Activated B cell treated with CpG ODN at 0.5 μM for 24 hours (primary cell): ENCODE data around the gene PDZD7. TPM values are rescaled to one million over a fixed set of nuclear protein-coding genes. Genes with fewer than 3 reads are reported as not detected.

Experiments used
- ATAC-seq: fragments of 200-7000 bp; cut with Tn5 transposase; one replicate; pipeline ENCODE4 v1.10.0; 2021; ENCODE audit warnings: low read depth, mild to moderate bottlenecking, moderate library complexity
- CTCF ChIA-PET: fragments of 350-600 bp; sonication (Branson Sonifier 250); formaldehyde crosslinking; loops from one replicate; lab custom pipeline; 2021; ENCODE audit warnings: antibody characterized with exemption; lab: Charles Lee
- POLR2A ChIA-PET: fragments of 350-600 bp; sonication (Branson Sonifier 250); formaldehyde crosslinking; loops from one replicate; lab custom pipeline; 2021; ENCODE audit warnings: antibody characterized with exemption; lab: Charles Lee
- DNase-seq: peaks from one replicate; pipeline ENCODE4 v3.0.0; 2022
- H3K27ac Mint-ChIP-seq: one replicate; pipeline ENCODE4 v1.8.0; 2020; ENCODE audit warnings: mixed read lengths
- H3K27me3 Mint-ChIP-seq: one replicate; pipeline ENCODE4 v1.8.0; 2021; ENCODE audit warnings: mixed read lengths
- H3K36me3 Mint-ChIP-seq: one replicate; pipeline ENCODE4 v1.8.0; 2021; ENCODE audit warnings: low read depth, mixed read lengths
- H3K4me1 Mint-ChIP-seq: one replicate; pipeline ENCODE4 v1.8.0; 2021; ENCODE audit warnings: mixed read lengths
- H3K4me3 Mint-ChIP-seq: one replicate; pipeline ENCODE4 v1.8.0; 2020; ENCODE audit warnings: mild to moderate bottlenecking, mixed read lengths
- H3K9me3 Mint-ChIP-seq: one replicate; pipeline ENCODE4 v1.8.0; 2020; ENCODE audit warnings: mixed read lengths
- CTCF ChIP-seq: fragments of 200-600 bp; IDR thresholded peaks from one replicate; pipeline ENCODE4 v1.8.0; 2022; ENCODE audit warnings: antibody characterized with exemption, mild to moderate bottlenecking
- intact Hi-C: fragments of 100-400 bp; cut with micrococcal nuclease; formaldehyde crosslinking; loops from one replicate; pipeline ENCODE4 v1.15.1; 2024
- total RNA-seq: library from RNA; stranded (reverse); gene quantifications from 2 replicates; pipeline ENCODE4 v1.2.3, GENCODE V29; 2022

The PDZD7 gene
- total RNA-seq, 1 donor from 2014 or later = 0.11 TPM

- peaks cover 26% of the 10 kb centered on the region for H3K27me3 Mint-ChIP-seq
- H3K27ac Mint-ChIP-seq = no peak overlapping the region
- DNase-seq (peak; percentile 70), ATAC-seq (peak; percentile 55)
- no peak for TF ChIP-seq CTCF
- no peaks in the 10 kb centered on the region for H3K9me3 Mint-ChIP-seq
- POLR2A ChIA-PET = interaction anchor here (0.6 to 1.1 kb wide), 2 partner anchors 27 to 44 kb away, joined by 3 read pairs; no protein-coding TSS in a partner anchor
- intact Hi-C loops = loop anchor here (1.0 to 5.0 kb wide), 4 partner anchors 18 to 452 kb away; partner anchors contain the start of gene SLF2
- peaks cover 27% of the 10 kb centered on the region for H3K4me1 Mint-ChIP-seq
- CTCF ChIA-PET = interaction anchor here (0.8 to 1.8 kb wide), 13 partner anchors 12 to 451 kb away, joined by 3 to 13 read pairs (median 4); partner anchors contain the start of genes LZTS2, PDZD7 and SFXN3
- no peaks in the 10 kb centered on the region for H3K36me3 Mint-ChIP-seq
- H3K4me3 Mint-ChIP-seq = no peak overlapping the region
These were observed 16.6 kb downstream of the PDZD7 start for GRCh38 chr10:101014230-101014884.

GRCh38 chr10:101013365-101013825 is 17.5 kb downstream of the PDZD7 start:
- TF ChIP-seq CTCF = no peak
- no peak for ATAC-seq
- Mint-ChIP-seq H3K9me3 (no peaks in the 10 kb centered on the region), H3K27ac (peak overlapping the region; percentile 1), H3K4me3 (no peak overlapping the region), H3K4me1 (peaks cover 21% of the 10 kb centered on the region), H3K27me3 (peaks cover 23% of the 10 kb centered on the region), H3K36me3 (no peaks in the 10 kb centered on the region)
- intact Hi-C loops = loop anchor here (1.0 to 5.0 kb wide), 3 partner anchors 14 to 101 kb away; partner anchors contain the start of genes LZTS2, SEMA4G and SLF2
- ChIA-PET POLR2A (no interaction called here), CTCF (interaction anchor here (1.2 to 1.8 kb wide), 3 partner anchors 11 to 20 kb away, joined by 4 to 12 read pairs (median 11); partner anchors contain the start of genes PDZD7 and SFXN3)
- no peak for DNase-seq

- POLR2A ChIA-PET = no interaction called here
- H3K27me3 Mint-ChIP-seq = peaks cover 18% of the 10 kb centered on the region
- H3K27ac Mint-ChIP-seq = peak overlapping the region; percentile 1
- peak; percentile 89 for ATAC-seq
- TF ChIP-seq CTCF = peak; percentile 73
- no peaks in the 10 kb centered on the region for H3K9me3 Mint-ChIP-seq
- H3K36me3 Mint-ChIP-seq = no peaks in the 10 kb centered on the region
- CTCF ChIA-PET = no interaction called here
- H3K4me1 Mint-ChIP-seq = peaks cover 15% of the 10 kb centered on the region
- no peak overlapping the region for H3K4me3 Mint-ChIP-seq
- DNase-seq = peak; percentile 46
- intact Hi-C loops = loop anchor here (1.0 to 5.0 kb wide), 3 partner anchors 13 to 100 kb away; partner anchors contain the start of genes LZTS2, SEMA4G and SLF2
These were observed 18.2 kb downstream of the PDZD7 start for GRCh38 chr10:101012525-101013364.

GRCh38 chr10:101011517-101012423 is 19.2 kb downstream of the PDZD7 start:
- TF ChIP-seq CTCF = no peak
- Mint-ChIP-seq H3K9me3 (no peaks in the 10 kb centered on the region), H3K4me3 (no peak overlapping the region), H3K27ac (no peak overlapping the region), H3K4me1 (peaks cover 15% of the 10 kb centered on the region), H3K27me3 (peaks cover 10% of the 10 kb centered on the region), H3K36me3 (peaks cover under 1% of the 10 kb centered on the region)
- intact Hi-C loops = loop anchor here (5.0 kb wide), 1 partner anchor 99 kb away; the partner anchor contains the start of gene SLF2
- DNase-seq (no peak), ATAC-seq (no peak)
- ChIA-PET CTCF (interaction anchor here (2.2 kb wide), 1 partner anchor 14 kb away, joined by 9 read pairs; no protein-coding TSS in a partner anchor), POLR2A (no interaction called here)
